ENCODE measurements around the gene RETREG1. TPM values are rescaled to one million over a fixed set of nuclear protein-coding genes. Genes with fewer than 3 reads are reported as not detected.

RETREG1 gene
- total RNA-seq, 1 donor from 2014 or later, result 25.2 TPM

- ATAC-seq, result no peak
Observed at GRCh38 chr5:16586556-16586955, 30.2 kb downstream of the RETREG1 start.

GRCh38 chr5:16585041-16585667, 31.6 kb downstream of the RETREG1 start:
- ATAC-seq (peak; percentile 13), DNase-seq (ENCODE audit: low spot score) (no peak)

More at GRCh38 chr5:16586556-16586955, 30.2 kb downstream of the RETREG1 start:
- DNase-seq (ENCODE audit: low spot score), result no peak

GRCh38 chr5:16582081-16582480, 34.7 kb downstream of the RETREG1 start:
- DNase-seq (ENCODE audit: low spot score), result no peak
- no peak for ATAC-seq

GRCh38 chr5:16580382-16580781, 36.4 kb downstream of the RETREG1 start:
- DNase-seq (ENCODE audit: low spot score), result no peak
- ATAC-seq, result peak; percentile 20

- DNase-seq (ENCODE audit: low spot score) (no peak), ATAC-seq (no peak)
Observed at GRCh38 chr5:16579142-16579847, 37.5 kb downstream of the RETREG1 start.

- no peak for DNase-seq (ENCODE audit: low spot score)
- no peak for ATAC-seq
Observed at GRCh38 chr5:16578474-16578883, 38.3 kb downstream of the RETREG1 start.

- DNase-seq (ENCODE audit: low spot score), result no peak
- no peak for ATAC-seq
Observed at GRCh38 chr5:16577677-16578076, 39.1 kb downstream of the RETREG1 start.

- ATAC-seq, result peak; percentile 80
Observed at GRCh38 chr5:16574789-16575721, 41.7 kb downstream of the RETREG1 start.

GRCh38 chr5:16573401-16573800, 43.4 kb downstream of the RETREG1 start:
- ATAC-seq (peak; percentile 84), DNase-seq (ENCODE audit: low spot score) (peak; percentile 69)

More at GRCh38 chr5:16574789-16575721, 41.7 kb downstream of the RETREG1 start:
- peak; percentile 93 for DNase-seq (ENCODE audit: low spot score)

GRCh38 chr5:16572289-16573015, 44.3 kb downstream of the RETREG1 start:
- ATAC-seq (no peak), DNase-seq (ENCODE audit: low spot score) (no peak)

GRCh38 chr5:16571016-16571415, 45.8 kb downstream of the RETREG1 start:
- ATAC-seq (no peak), DNase-seq (ENCODE audit: low spot score) (no peak)

- ATAC-seq (no peak), DNase-seq (ENCODE audit: low spot score) (no peak)
Observed at GRCh38 chr5:16570121-16570815, 46.5 kb downstream of the RETREG1 start.

GRCh38 chr5:16568875-16569580, 47.8 kb downstream of the RETREG1 start:
- no peak for ATAC-seq
- no peak for DNase-seq (ENCODE audit: low spot score)

GRCh38 chr5:16567365-16567764, 49.4 kb downstream of the RETREG1 start:
- ATAC-seq (no peak), DNase-seq (ENCODE audit: low spot score) (no peak)

- no peak for ATAC-seq
- DNase-seq (ENCODE audit: low spot score), result no peak
Observed at GRCh38 chr5:16565118-16565517, 51.7 kb downstream of the RETREG1 start.

GRCh38 chr5:16564248-16564867, 52.4 kb downstream of the RETREG1 start:
- ATAC-seq (no peak), DNase-seq (ENCODE audit: low spot score) (no peak)

- DNase-seq (ENCODE audit: low spot score) (no peak), ATAC-seq (no peak)
Observed at GRCh38 chr5:16563686-16564085, 53.1 kb downstream of the RETREG1 start.

- DNase-seq (ENCODE audit: low spot score) (no peak), ATAC-seq (no peak)
Observed at GRCh38 chr5:16561660-16562059, 55.1 kb downstream of the RETREG1 start.

GRCh38 chr5:16559702-16560101, 57.1 kb downstream of the RETREG1 start:
- DNase-seq (ENCODE audit: low spot score) (no peak), ATAC-seq (no peak)
